Measurements from ENCODE around the gene IGSF23.

- TF ChIP-seq POLR2A (IDR thresholded peaks at IDR 0.05) (no peak), CTCF (IDR thresholded peaks at IDR 0.05) (no peak)
Observed at GRCh38 chr19:44613295-44614178, at the start of gene IGSF23.
